IPS DF 4.7 (cell line): Measurements from ENCODE around the gene SLC46A1.

Experiments
- DNase-seq: peaks from one replicate; pipeline ENCODE4 v3.0.0-alpha.2; 2013; ENCODE audit warnings: low spot score; ENCODE audit errors: extremely low read depth

The SLC46A1 gene

GRCh38 chr17:28357061-28357900, 48.7 kb downstream of the SLC46A1 start, which contains the start of gene POLDIP2:
POLDIP2 (minus strand) TSS chr17:28357527; CDS start chr17:28357448, 79 bp downstream.
- no peak for DNase-seq

- DNase-seq: no peak
Observed at GRCh38 chr17:28350271-28350670, 55.7 kb downstream of the SLC46A1 start.

GRCh38 chr17:28348979-28349378, 57.0 kb downstream of the SLC46A1 start:
- no peak for DNase-seq

GRCh38 chr17:28347261-28347891, 58.6 kb downstream of the SLC46A1 start:
- DNase-seq: no peak

GRCh38 chr17:28346746-28347246, 59.2 kb downstream of the SLC46A1 start:
- DNase-seq: no peak

GRCh38 chr17:28346199-28346580, 59.8 kb downstream of the SLC46A1 start:
- DNase-seq: no peak

- DNase-seq: no peak
Observed at GRCh38 chr17:28345419-28346198, 60.4 kb downstream of the SLC46A1 start.
